ENCODE results near the gene YAF2. TPM values are rescaled to one million over a fixed set of nuclear protein-coding genes. Genes with fewer than 3 reads are reported as not detected.
"Not testable (repeated sequence)": the region's sequence is repeated elsewhere in the genome, so short reads cannot be mapped to it uniquely, and the experiment has no call there.

The YAF2 gene
- total and polyA plus RNA-seq, 7 donors, result 8.6 to 52.8 (median 29.6) TPM

GRCh38 chr12:42260518-42260917 lies 22.5 kb upstream of the YAF2 start:
- Histone ChIP-seq H3K9me3 (no peaks in the 10 kb centered on the region), H3K27me3 (no peaks in the 10 kb centered on the region), H3K4me3 (no peak overlapping the region), H3K27ac (no peak overlapping the region), H3K36me3 (no peaks in the 10 kb centered on the region), H3K4me1 (no peaks in the 10 kb centered on the region)
- no peak for DNase-seq
- intact Hi-C loops (cut with DNase I), result no loop called here
- TF ChIP-seq EP300 (IDR thresholded peaks at IDR 0.05), result no peak
- TF ChIP-seq POLR2A (IDR thresholded peaks at IDR 0.05), result no peak
- TF ChIP-seq CTCF (IDR thresholded peaks at IDR 0.05), result no peak
- no peak for TF ChIP-seq POLR2AphosphoS5 (IDR thresholded peaks at IDR 0.05)
- 80 to 87% methylated on average over 6 of the region's 6 CpGs for WGBS, 2 donors

GRCh38 chr12:42259699-42260098 lies 21.7 kb upstream of the YAF2 start:
- H3K27me3 ChIP-seq, result no peaks in the 10 kb centered on the region
- no peak for DNase-seq
- no peak for TF ChIP-seq POLR2AphosphoS5 (IDR thresholded peaks at IDR 0.05)
- TF ChIP-seq POLR2A (IDR thresholded peaks at IDR 0.05), result no peak
- TF ChIP-seq EP300 (IDR thresholded peaks at IDR 0.05), result no peak
- no peak for TF ChIP-seq CTCF (IDR thresholded peaks at IDR 0.05)
- H3K36me3 ChIP-seq, result no peaks in the 10 kb centered on the region
- H3K4me3 ChIP-seq, result no peak overlapping the region
- H3K9me3 ChIP-seq, result no peaks in the 10 kb centered on the region
- WGBS, 2 donors, result 96 to 97% methylated on average over 4 of the region's 4 CpGs
- no peak overlapping the region for H3K27ac ChIP-seq
- intact Hi-C loops (cut with DNase I), result no loop called here
- H3K4me1 ChIP-seq, result no peaks in the 10 kb centered on the region

GRCh38 chr12:42255866-42256261 lies 17.8 kb upstream of the YAF2 start:
- no peaks in the 10 kb centered on the region for H3K9me3 ChIP-seq
- H3K27ac ChIP-seq, result no peak overlapping the region
- TF ChIP-seq CTCF (IDR thresholded peaks at IDR 0.05) (no peak), POLR2AphosphoS5 (IDR thresholded peaks at IDR 0.05) (no peak), POLR2A (IDR thresholded peaks at IDR 0.05) (no peak), EP300 (IDR thresholded peaks at IDR 0.05) (no peak)
- no peak for DNase-seq
- no peaks in the 10 kb centered on the region for H3K27me3 ChIP-seq
- no peaks in the 10 kb centered on the region for H3K36me3 ChIP-seq
- no peak overlapping the region for H3K4me3 ChIP-seq
- H3K4me1 ChIP-seq, result no peaks in the 10 kb centered on the region
- intact Hi-C loops (cut with DNase I), result no loop called here

- intact Hi-C loops (cut with DNase I), result no loop called here
- no peak for DNase-seq
- TF ChIP-seq POLR2A (IDR thresholded peaks at IDR 0.05) (no peak), CTCF (IDR thresholded peaks at IDR 0.05) (no peak), POLR2AphosphoS5 (IDR thresholded peaks at IDR 0.05) (no peak), EP300 (IDR thresholded peaks at IDR 0.05) (no peak)
- no peak overlapping the region for H3K27ac ChIP-seq
- H3K9me3 ChIP-seq, result no peaks in the 10 kb centered on the region
- no peaks in the 10 kb centered on the region for H3K27me3 ChIP-seq
- H3K36me3 ChIP-seq, result no peaks in the 10 kb centered on the region
- 95 to 96% methylated on average over 2 of the region's 2 CpGs for WGBS, 2 donors
- no peaks in the 10 kb centered on the region for H3K4me1 ChIP-seq
- H3K4me3 ChIP-seq, result no peak overlapping the region
These were observed 17.3 kb upstream of the YAF2 start for GRCh38 chr12:42255221-42255865.

DNA sequence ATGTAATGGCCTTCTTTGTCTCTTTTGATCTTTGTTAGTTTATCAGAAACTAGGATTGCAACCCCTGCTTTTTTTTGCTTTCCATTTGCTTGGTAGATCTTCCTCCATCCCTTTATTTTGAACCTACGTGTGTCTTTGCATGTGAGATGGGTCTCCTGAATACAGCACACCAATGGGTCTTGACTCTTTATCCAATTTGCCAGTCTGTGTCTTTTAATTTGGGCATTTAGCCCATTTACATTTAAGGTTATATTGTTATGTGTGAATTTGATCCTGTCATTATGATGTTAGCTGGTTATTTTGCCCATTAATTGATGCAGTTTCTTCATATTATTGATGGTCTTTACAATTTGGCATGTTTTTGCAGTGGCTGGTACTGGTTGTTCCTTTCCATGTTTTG lies 14.6 kb upstream of the YAF2 start:
- H3K27me3 ChIP-seq; H3K36me3 ChIP-seq; intact Hi-C loops (cut with DNase I); DNase-seq; H3K4me1 ChIP-seq; H3K9me3 ChIP-seq; H3K27ac ChIP-seq; H3K4me3 ChIP-seq: not testable (repeated sequence)
- WGBS, 2 donors, result 89 to 91% methylated on average over 1 of the region's 1 CpG

DNA sequence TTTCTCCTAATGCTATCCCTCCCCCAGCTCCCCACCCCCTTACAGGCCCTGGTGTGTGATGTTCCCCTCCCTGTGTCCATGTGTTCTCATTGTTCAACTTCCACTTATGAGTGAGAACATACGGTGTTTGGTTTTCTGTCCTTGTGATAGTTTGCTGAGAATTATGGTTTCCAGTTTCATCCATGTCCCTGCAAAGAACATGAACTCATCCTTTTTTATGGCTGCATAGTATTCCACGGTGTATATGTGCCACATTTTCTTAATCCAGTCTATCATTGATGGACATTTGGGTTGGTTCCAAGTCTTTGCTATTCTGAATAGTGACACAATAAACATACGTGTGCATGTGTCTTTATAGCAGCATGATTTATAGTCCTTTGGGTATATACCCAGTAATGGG lies 11.0 kb upstream of the YAF2 start:
- DNase-seq; H3K4me3 ChIP-seq; H3K27me3 ChIP-seq; H3K4me1 ChIP-seq; H3K27ac ChIP-seq; H3K36me3 ChIP-seq; H3K9me3 ChIP-seq; intact Hi-C loops (cut with DNase I): not testable (repeated sequence)
- WGBS, 2 donors, result 74 to 86% methylated on average over 3 of the region's 3 CpGs
